GM21381 (cell line): ENCODE data around the gene OPTC.
"Not testable (repeated sequence)": the region's sequence is repeated elsewhere in the genome, so short reads cannot be mapped to it uniquely, and the experiment has no call there.

ENCODE experiments used
- ATAC-seq: cut with Tn5 transposase; IDR thresholded peaks from one replicate; pipeline ENCODE4 v1.9.1; 2021; ENCODE audit warnings: mild to moderate bottlenecking, moderate library complexity; ENCODE audit not compliant: unreplicated experiment

The OPTC gene

GRCh38 chr1:203516184-203516583, 22.2 kb downstream of the OPTC start:
- ATAC-seq, result no peak

GRCh38 chr1:203516906-203517305, 23.0 kb downstream of the OPTC start:
- ATAC-seq, result no peak

GRCh38 chr1:203517426-203518110, 23.6 kb downstream of the OPTC start:
- no peak for ATAC-seq

GRCh38 chr1:203518139-203518538, 24.2 kb downstream of the OPTC start:
- ATAC-seq, result not testable (repeated sequence)

- ATAC-seq, result no peak
These were observed 24.6 kb downstream of the OPTC start for GRCh38 chr1:203518541-203518940.

DNA sequence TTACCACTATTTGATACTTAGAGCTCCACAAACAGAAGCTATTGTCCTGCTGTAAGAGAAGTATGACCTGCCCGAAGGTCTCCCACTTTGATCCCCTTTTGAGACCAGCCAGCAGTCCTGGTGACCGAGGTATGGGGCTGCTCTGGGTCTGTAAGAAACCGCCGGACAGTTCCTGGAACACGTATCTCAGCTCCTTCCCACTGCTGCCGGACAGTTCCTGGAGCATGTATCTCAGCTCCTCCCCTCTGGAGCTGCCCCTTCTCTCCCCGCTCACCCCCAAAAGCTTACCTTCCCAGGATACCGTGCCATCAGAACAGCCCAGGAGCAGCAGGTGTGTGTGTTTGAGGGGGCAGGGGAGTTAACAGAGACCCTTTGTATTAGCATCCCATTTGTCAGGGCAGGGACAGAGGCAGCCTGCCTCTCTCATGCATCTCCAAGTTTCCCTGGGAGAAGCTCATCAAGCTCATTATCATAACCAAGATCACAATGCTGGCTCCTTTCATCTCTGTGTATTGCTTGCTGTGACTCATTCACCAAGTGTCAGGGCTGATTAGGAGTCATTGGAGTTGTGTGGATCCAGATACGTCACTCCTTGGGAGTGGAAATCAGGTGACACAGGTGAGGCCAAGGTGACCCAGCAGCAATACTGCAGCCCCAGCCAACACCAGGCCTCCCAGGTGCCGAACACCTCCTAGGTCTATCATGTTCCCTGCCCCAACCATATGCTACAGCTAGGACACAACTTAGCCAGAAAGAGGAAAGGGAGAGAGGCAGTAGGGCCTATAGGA, 25.3 kb downstream of the OPTC start:
- ATAC-seq, result no peak

DNA sequence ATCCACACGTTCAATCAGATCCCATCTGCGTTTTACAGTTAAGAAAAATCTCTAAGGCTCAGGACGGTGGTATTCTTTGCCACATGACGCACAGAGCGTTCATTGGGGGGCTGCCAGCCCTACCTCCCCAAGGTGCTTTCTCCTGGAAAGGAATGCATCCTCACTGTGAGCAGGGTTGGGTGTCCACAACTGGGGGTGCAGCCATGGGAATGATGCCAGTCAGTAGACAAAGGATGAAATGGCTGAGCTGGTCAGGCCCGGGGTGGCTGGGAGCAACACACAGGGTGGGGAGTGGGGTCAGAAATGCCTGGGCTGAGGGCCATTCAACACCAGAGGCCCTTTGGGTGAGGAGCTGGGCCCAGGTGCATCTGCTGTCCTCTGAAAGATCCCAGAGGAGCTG, 25.9 kb downstream of the OPTC start:
- ATAC-seq, result no peak

DNA sequence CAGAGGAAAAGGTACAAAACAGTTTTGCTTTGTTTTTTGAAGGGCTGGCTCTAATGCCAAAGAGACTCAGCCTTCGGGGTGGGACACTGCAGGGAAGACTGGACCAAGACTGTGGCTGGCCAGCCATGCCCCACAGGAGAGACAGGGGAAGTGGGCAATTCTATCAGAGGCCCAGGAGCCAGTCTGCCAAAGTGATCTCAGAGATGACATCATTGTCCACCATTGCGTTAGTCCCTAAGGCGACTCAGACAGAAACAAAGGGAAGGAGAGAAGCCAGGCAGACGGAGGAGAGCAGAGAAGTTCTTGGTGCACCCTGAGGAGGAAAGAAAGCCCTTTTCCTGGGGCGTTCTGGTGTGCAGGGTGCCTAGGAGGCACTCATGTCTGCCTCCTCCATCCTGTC, 26.4 kb downstream of the OPTC start:
- no peak for ATAC-seq

- no peak for ATAC-seq
These were observed 27.3 kb downstream of the OPTC start for GRCh38 chr1:203521074-203521794.

- ATAC-seq, result no peak
These were observed 27.9 kb downstream of the OPTC start for GRCh38 chr1:203521812-203522211.

DNA sequence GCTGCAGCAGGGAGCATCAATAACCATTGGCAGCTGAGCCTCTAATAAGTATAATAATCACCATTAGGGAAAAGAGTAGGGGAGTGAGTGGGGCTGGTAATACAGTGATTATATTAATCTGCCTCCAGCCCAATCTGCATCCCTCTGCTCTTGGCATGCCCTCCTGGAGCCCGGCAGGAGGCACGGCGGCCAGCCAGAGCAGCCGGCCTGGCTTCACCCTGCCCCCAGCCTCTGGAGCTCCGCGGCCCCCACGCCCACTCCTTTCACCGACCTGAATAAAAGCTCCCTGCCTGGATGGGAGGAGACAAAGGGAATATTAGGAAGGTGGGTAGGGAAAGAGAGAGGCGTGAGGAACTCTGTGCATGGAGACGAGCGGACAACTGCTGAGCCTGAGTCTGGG, 28.3 kb downstream of the OPTC start:
- ATAC-seq, result no peak

DNA sequence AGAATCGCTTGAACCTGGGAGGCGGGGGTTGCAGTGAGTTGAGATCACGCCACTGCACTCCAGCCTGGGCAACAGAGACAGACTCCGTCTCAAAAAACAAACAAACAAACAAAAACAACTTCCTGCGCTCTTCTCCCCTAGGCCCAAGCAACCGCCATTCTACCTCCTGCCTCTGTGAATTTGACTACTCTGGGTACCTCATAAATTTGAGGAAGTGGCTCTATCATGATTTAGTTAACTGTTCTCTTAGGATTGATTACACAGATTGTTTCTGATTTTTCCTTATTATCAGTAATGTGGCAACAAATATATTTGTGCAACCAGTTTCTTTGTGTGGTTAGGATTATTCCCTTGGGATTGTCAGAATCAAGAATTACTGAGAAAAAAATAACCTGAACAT, 29.7 kb downstream of the OPTC start:
- no peak for ATAC-seq

DNA sequence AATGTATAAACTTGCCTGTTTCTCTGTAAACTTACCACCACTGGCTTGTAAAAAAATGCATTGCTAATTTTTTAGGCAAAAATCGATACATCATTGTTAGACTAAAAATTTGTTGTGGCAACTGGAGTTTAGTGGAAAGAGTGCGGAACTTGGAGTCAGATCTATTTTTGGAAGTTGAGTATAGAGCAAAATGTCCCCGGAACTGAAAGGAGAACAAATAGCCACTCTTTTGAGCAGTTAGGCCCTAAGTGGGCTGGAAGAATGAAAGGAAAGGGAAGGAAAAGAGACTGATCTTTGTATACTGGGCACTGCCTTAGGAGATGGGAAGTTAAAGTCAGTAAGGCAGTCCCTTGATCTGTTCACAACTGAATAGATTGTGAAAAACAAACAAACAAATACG, 30.2 kb downstream of the OPTC start:
- no peak for ATAC-seq

DNA sequence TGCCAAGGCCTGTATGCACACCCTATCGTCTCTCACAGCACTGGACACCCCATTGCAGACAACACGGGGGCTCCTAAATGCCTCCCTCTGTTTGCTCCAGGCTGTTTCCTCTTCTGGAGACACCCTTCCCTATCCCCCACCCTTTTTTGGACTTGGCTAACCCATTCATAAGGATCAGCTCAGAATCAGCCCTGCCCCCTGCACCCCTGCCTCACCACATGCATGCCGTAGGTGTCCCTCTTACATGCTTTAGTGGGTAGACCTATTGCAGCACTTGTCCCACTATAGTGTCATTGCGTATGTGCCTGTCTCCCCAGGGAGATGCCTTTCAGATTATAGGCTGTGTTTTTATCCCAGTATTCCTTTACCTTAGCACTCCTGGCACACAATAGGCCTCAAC, 30.9 kb downstream of the OPTC start:
- ATAC-seq, result no peak

DNA sequence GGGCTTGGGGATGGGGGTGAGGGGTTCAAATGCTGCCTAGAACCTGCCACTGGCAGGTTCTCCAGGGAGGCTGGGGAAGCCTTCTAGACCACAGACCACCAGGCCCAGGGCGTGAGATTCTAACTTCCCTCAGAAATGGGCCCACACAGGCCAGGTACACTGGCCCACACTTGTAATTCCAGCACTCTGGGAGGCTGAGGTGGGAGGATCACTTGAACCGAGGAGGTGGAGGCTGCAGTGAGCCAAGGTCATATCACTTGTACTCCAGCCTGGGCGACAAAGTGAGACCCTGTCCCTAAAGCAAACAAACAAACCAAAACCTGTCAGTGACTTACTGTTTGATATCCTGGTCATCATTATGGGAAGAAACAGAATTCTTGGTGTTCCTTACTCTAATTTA, 31.7 kb downstream of the OPTC start:
- no peak for ATAC-seq

GRCh38 chr1:203526130-203526529, 32.2 kb downstream of the OPTC start:
- no peak for ATAC-seq

GRCh38 chr1:203526572-203526971, 32.6 kb downstream of the OPTC start:
- ATAC-seq, result no peak

DNA sequence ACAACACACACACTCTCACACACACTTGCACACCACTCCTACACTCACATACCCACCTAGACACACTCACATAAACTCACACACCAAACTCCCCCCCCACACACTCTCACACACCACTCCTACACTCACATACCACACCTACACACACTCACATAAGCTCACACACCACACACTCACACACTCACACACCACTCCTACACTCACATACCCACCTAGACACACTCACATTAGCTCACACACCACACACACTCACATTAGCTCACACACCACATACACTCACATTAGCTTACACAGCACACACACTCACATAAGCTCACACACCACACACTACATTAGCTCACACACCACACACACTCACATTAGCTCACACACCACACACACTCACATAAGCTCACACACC, 33.1 kb downstream of the OPTC start:
- no peak for ATAC-seq

- ATAC-seq, result no peak
These were observed 34.1 kb downstream of the OPTC start for GRCh38 chr1:203528063-203528462.

- ATAC-seq, result no peak
These were observed 35.3 kb downstream of the OPTC start for GRCh38 chr1:203528976-203529835.

DNA sequence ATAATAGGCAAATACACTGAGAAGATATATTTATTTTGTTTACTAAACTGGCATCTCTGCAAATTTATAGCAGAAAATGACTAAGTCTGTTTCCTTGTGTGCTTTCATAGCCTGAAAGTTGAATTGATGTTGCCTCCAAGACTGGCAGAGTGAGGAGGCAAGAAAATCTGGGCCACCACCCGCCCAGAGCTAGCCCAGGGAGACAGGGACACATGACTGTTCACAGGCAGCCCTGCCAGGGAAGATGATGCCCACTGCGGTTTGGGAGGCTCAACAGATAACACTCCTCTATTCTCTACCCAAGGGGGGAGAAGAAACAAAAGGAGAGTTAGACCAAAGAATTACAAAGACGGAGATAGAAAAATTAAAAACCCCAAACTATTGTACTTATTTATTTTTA, 37.1 kb downstream of the OPTC start:
- ATAC-seq, result no peak
